ENCODE measurements around the gene HLCS.

The HLCS gene

GRCh38 chr21:36724660-36725059 lies 241.8 kb downstream of the HLCS start:
- DNase-seq (ENCODE audit: low spot score), result no peak
- TF ChIP-seq, protein P1, sequence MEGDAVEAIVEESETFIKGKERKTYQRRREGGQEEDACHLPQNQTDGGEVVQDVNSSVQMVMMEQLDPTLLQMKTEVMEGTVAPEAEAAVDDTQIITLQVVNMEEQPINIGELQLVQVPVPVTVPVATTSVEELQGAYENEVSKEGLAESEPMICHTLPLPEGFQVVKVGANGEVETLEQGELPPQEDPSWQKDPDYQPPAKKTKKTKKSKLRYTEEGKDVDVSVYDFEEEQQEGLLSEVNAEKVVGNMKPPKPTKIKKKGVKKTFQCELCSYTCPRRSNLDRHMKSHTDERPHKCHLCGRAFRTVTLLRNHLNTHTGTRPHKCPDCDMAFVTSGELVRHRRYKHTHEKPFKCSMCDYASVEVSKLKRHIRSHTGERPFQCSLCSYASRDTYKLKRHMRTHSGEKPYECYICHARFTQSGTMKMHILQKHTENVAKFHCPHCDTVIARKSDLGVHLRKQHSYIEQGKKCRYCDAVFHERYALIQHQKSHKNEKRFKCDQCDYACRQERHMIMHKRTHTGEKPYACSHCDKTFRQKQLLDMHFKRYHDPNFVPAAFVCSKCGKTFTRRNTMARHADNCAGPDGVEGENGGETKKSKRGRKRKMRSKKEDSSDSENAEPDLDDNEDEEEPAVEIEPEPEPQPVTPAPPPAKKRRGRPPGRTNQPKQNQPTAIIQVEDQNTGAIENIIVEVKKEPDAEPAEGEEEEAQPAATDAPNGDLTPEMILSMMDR (IDR thresholded peaks at IDR 0.05; ENCODE audit: extremely low read depth, insufficient read depth, missing control alignments), result no peak
- in situ Hi-C loops (cut with MboI; ENCODE audit: low pct_unique_long_range_greater_than_20kb, low sequenced_read_pairs, unreplicated experiment), result no loop called here

DNA sequence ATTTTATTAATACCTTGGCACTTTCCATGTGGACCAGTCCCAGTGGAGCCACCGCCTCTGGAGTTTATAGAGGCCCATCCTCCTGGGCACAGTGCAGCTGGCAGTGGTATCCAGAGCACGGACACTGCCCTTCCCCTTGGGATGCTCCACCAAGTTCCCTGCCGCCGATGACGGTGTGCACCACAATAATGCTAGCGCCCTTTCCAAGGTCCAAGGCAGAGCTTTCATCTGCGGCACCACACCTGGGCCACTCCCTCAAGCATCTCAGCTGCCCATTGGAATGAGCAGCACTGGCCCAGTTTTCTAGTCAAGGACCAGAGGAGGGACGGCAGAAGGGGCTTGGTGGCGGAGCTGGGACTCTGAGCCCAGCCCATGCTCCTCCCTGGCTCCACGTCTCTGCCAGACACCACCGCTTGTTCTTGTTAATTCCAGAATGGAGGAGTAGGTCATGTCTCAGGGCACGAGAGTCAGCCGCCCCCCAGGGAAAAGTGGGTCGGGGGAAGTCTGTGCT lies 243.0 kb downstream of the HLCS start:
- in situ Hi-C loops (cut with MboI; ENCODE audit: low pct_unique_long_range_greater_than_20kb, low sequenced_read_pairs, unreplicated experiment), result no loop called here
- TF ChIP-seq, protein P1 (IDR thresholded peaks at IDR 0.05; ENCODE audit: extremely low read depth, insufficient read depth, missing control alignments), result no peak
- DNase-seq (ENCODE audit: low spot score), result no peak

DNA sequence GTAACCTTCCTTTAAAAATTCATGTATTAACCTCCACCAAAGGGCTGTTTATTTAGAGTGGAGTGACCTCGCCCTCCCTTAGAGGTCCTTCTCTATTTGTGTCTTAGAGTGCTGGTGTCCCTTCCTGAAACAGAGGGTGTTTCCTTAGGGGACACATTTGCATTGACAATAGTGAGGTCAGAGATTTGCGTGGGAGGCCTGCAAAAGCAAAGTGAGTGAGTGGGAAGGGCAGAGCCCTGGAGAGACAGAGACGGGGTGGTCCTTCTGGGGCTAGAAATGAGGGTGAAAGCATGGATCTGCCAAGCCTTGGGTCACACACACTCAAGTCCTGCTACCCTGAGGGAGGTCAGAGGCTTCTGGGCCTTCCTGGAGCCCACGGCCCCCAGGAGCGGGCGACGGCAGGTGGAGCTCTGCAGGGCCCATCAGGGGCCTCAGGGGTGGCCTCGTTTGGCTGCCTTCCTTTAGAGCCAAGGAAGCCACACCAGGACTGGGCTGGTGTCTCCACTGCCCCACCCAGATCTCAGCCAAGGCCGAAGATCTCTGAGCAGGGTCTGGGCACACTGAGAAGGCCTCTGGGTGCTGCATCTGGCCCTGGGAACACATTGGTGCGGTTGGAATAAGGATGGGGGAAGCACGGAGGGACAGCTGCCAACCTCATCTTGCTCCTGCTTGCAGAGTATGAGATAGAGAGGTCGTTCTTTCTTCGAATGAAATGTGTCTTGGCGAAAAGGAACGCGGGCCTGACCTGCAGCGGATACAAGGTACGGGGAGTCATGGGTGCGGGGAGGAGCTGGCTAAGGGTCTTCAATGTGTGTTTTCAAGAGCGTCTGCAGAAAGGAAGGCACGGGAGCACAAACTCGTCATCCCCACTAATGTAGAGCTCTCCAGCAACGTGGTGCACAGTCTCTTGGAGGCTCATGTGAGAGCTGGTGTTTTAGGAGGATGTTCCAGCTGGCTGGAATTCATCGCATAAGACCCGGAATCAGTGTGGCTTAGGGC lies 243.8 kb downstream of the HLCS start:
- TF ChIP-seq, protein P1 (IDR thresholded peaks at IDR 0.05; ENCODE audit: extremely low read depth, insufficient read depth, missing control alignments), result no peak
- in situ Hi-C loops (cut with MboI; ENCODE audit: low pct_unique_long_range_greater_than_20kb, low sequenced_read_pairs, unreplicated experiment), result no loop called here
- no peak for DNase-seq (ENCODE audit: low spot score)

DNA sequence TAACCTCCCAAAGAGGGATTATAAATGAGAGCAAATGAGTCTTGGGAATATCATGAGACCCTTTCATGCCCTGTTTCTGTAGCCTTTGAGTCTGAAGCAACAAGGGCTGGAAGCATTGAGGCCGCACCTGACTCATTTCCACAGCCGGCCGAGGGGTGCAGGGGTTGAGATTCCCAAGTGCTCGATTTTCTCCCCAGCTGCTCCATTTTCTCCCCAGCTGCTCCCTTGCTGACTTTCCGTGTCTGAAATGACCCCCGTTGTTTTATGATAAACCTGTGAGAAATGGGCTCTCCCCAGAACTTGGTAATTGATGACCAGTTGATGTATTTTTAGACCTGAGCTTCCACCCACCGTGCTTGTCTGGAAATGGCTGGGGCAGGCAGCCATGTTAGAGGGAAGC lies 244.7 kb downstream of the HLCS start:
- TF ChIP-seq, protein P1 (IDR thresholded peaks at IDR 0.05; ENCODE audit: extremely low read depth, insufficient read depth, missing control alignments), result no peak
- no peak for DNase-seq (ENCODE audit: low spot score)
- in situ Hi-C loops (cut with MboI; ENCODE audit: low pct_unique_long_range_greater_than_20kb, low sequenced_read_pairs, unreplicated experiment), result no loop called here

DNA sequence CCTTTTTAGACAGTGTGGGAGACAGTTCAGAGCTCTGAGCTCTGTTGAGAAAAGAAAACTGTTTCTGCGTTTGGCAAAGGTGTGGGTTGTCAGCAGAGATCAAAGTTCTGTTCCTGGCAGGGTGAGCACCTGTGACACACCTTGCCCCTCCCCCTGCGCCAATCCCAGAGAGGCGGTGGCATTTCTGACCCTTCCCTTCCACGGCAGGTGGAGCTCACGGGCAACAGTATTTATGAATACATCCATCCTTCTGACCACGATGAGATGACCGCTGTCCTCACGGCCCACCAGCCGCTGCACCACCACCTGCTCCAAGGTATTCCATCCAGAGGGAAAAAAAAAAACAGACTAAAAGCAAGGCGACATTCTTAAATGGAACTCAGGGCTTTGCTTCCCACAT lies 246.9 kb downstream of the HLCS start:
- in situ Hi-C loops (cut with MboI; ENCODE audit: low pct_unique_long_range_greater_than_20kb, low sequenced_read_pairs, unreplicated experiment), result no loop called here
- TF ChIP-seq, protein P1 (IDR thresholded peaks at IDR 0.05; ENCODE audit: extremely low read depth, insufficient read depth, missing control alignments), result no peak
- no peak for DNase-seq (ENCODE audit: low spot score)

GRCh38 chr21:36718951-36719501 lies 247.4 kb downstream of the HLCS start:
- TF ChIP-seq, protein P1 (IDR thresholded peaks at IDR 0.05; ENCODE audit: extremely low read depth, insufficient read depth, missing control alignments), result no peak
- no peak for DNase-seq (ENCODE audit: low spot score)
- in situ Hi-C loops (cut with MboI; ENCODE audit: low pct_unique_long_range_greater_than_20kb, low sequenced_read_pairs, unreplicated experiment), result no loop called here
